Measurements from ENCODE around the gene MAB21L4.

- TF ChIP-seq EZH2 (IDR thresholded peaks at IDR 0.05; ENCODE audit: insufficient read depth, low read length), result no peak
- no peak for TF ChIP-seq CTCF (IDR thresholded peaks at IDR 0.05; ENCODE audit: insufficient read depth, low read depth, low read length)
These were observed 24.9 kb upstream of the MAB21L4 start for GRCh38 chr2:240920783-240921231.
